ENCODE measurements around the gene BRME1. TPM values are rescaled to one million over a fixed set of nuclear protein-coding genes. Genes with fewer than 3 reads are reported as not detected.

BRME1 gene
- total RNA-seq, 1 donor from 2014 or later: 1.4 TPM

DNA sequence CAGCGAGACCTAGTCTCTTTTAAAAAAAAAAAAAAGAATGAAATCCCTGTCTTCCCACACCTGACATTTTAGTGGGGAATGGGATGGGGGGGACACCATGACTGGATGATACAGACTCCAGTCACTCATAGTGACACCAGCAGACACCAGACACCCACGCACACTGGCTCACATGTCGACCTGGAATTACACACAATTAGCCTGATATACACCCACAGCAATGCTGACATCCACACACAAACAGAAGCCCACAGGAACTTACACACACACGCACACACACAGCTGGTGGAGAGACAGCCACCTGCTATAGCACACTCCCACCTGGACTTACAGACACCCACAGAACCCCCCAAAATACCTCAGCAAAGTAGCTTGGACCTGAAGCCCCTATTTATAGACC, 37.3 kb downstream of the BRME1 start:
- DNase-seq (ENCODE audit: low read depth): no peak
- no peak overlapping the region for H3K4me3 ChIP-seq (ENCODE audit: low read depth, low read length)
- TF ChIP-seq, protein P1, sequence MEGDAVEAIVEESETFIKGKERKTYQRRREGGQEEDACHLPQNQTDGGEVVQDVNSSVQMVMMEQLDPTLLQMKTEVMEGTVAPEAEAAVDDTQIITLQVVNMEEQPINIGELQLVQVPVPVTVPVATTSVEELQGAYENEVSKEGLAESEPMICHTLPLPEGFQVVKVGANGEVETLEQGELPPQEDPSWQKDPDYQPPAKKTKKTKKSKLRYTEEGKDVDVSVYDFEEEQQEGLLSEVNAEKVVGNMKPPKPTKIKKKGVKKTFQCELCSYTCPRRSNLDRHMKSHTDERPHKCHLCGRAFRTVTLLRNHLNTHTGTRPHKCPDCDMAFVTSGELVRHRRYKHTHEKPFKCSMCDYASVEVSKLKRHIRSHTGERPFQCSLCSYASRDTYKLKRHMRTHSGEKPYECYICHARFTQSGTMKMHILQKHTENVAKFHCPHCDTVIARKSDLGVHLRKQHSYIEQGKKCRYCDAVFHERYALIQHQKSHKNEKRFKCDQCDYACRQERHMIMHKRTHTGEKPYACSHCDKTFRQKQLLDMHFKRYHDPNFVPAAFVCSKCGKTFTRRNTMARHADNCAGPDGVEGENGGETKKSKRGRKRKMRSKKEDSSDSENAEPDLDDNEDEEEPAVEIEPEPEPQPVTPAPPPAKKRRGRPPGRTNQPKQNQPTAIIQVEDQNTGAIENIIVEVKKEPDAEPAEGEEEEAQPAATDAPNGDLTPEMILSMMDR (conservative IDR thresholded peaks at IDR 0.05; ENCODE audit: low read depth, low read length): no peak

DNA sequence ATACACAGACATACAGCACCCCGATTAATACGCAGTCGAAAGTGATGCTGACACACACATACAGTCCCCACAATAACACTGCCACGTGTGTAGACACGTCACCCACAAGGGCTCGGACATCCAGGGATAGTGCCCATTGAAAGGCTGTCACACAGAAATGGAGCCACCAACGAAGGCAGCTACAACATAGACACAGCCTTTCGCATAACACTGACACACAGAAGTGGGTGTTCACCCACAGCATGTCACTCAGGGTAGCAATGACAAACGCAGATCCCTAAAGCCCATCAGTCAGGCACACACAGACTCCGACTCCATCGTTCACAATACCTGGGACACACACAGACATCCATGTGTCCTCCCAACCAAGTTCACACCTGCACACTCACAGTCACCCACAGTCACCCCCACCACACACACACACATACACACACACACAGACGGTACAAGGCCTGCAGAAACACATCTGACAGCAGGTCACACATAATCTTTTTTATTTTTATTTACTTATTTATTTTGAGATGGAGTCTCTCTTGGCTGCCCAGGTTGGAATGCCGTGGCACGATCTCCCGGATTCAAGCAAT, 39.4 kb downstream of the BRME1 start:
- TF ChIP-seq, protein P1 (conservative IDR thresholded peaks at IDR 0.05; ENCODE audit: low read depth, low read length): no peak
- DNase-seq (ENCODE audit: low read depth): no peak
- H3K4me3 ChIP-seq (ENCODE audit: low read depth, low read length): peak overlapping the region; percentile 60

DNA sequence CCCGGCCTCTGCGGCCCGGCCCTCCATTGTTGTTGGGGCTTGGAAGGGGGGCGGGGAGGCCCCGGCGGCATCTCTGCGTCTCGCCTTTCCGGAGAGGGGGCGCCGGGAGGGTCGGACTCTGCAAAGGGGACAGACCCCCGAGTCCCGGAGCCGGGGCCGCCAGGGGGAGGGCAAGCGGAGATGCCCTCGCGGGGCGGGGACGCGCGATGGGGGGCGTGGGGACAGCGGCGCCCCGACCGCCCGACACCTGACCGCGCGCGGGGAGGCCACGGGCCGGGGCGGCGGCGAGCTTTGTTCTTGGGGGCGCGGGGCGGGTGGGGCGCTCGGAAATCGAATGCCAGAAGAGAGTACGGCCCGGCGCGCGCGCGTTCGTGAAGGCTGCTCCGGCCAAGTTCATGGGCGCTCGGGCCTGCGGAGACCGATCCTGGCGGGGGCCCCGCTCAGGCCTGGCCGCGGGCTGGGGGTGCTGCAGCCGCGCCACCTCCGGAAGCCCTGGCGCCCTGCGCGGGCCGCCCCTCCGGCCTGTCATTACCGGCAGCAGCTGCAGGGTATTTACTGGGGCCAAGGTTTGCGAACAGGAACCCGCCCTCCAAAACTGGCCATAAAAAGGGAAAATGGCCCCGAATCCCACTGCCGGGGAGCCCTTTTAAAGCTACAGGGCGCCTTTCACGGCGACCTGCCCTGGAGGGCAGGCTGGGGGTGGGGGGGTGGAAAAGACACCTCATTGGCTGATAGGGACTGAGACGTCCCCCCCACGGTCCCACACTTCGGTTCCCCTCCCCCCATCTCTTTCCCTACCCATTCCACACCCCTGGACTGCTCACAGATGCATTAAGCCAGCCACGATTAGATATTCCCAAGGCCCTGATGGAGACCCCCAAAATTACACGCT, 40.1 kb downstream of the BRME1 start:
- TF ChIP-seq, protein P1 (conservative IDR thresholded peaks at IDR 0.05; ENCODE audit: low read depth, low read length): no peak
- no peak for DNase-seq (ENCODE audit: low read depth)
- H3K4me3 ChIP-seq (ENCODE audit: low read depth, low read length): peak overlapping the region; percentile 60

DNA sequence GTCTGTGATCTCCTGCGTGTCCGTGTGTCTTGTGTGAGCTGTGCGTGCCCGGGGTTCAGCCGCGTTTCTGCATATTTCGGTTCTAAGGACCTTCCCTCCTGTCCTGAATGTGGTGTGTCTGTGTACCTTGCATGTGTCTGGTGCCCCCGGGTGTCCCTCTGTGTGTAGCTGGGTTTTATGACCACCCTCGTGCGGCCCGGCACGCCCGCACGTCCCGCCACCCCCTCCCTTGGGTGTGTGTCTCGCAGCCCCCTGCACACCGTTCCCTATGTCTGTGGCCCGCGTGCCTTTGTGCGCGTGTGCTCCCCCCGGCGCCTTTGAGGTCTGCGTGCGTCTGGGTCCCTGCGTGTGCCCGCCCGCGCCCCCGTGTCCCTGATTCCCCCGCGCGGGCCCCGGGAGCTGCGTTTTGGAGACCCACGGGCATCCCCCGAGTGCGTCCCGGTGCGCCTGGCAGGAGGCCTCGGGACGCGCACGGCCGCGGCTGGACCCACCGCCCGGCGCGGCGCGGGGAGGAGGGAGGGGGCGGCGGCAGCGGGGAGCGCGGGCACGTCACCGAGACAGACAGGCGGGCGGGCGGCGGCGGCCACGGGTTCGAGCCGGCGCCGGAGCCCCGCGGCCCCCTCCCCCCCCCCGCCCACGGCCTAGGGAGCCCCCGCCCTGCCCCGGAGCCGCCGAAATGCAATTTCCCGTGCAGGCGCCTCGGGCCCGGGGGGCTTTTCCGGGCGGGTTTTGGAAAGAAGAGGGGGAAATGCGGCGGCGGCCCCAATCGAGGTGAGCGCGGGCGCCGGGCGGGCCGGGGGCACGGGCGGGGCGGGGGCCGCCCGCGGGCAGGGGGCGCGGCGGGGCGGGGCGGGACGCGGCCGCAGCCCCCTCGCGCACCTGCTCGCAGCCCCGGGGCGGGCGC, 41.0 kb downstream of the BRME1 start:
- TF ChIP-seq, protein P1 (conservative IDR thresholded peaks at IDR 0.05; ENCODE audit: low read depth, low read length): no peak
- no peak for DNase-seq (ENCODE audit: low read depth)
- peak overlapping the region; percentile 60 for H3K4me3 ChIP-seq (ENCODE audit: low read depth, low read length)

DNA sequence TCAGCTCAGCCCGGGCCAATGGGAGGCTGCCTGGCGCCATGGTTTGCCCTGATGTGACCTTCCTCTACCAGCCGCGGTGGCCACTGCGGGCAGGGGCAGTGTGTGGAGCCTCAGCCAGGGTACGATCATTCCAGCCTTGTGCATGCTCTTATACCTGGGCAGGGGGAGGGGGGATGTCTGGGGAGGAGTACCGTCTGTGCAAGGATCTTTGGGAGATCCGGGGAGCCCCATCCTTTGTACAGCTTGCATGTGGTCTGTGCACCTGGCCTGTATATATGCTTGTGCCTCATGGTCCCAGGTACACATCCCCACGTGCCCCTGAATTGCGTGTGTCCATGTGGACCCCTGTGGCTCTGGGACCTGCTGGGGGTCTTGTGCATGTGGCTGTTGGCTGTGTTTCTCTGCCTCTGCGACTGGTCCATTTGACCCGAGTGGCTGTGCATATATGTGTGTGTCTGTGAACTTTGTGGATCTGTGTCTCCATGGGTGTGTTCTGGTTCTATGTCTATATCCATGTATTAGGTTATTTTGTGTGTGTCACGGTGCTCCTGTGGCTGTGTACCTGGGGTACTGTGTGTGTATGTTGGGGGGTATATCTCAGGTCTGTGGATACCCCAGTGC, 41.8 kb downstream of the BRME1 start:
- TF ChIP-seq, protein P1 (conservative IDR thresholded peaks at IDR 0.05; ENCODE audit: low read depth, low read length): no peak
- no peak for DNase-seq (ENCODE audit: low read depth)
- no peak overlapping the region for H3K4me3 ChIP-seq (ENCODE audit: low read depth, low read length)

DNA sequence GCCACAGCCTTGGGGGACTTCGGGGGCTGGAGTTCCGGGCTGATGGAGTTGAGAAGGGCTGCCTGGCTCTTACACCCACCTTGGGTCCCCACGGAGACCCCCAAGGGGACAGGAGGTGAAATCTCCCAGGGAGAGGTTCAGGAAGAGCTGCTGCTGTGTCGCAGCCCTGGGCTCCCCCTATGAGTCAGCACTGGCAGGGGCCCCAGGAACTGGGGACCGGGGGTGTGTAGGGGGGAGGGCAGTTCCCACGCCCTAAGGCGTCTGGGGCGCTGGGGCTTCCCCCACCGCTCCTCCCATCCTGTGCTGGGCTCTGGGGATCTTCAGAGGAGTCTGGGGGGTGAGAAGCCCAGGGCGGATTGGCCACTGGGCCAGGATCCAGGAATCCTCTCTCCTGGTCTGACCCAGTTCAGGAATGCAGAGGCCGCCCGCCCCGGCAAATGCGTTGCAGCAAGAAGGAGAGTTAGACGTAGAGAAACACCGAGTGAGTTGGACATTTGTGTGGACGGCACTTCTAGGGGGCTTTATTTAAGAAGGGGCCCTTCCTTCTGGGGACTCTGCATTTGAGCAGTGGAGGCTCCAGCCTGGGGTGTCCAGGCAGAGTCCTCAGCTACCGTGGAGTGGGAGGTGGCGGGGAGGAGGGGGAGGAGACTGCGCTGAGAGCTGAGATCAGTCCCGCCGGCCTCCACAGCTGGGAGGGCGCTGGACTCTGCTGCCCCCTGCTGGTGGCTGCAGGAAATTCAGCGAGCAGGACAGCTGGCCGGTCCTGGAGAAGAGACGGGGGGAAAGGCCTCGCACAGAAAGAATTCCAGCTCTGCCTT, 44.0 kb downstream of the BRME1 start:
- TF ChIP-seq, protein P1 (conservative IDR thresholded peaks at IDR 0.05; ENCODE audit: low read depth, low read length): peak; percentile 86
- DNase-seq (ENCODE audit: low read depth): peak; percentile 43

More for the DNA sequence above, 44.0 kb downstream of the BRME1 start:
- peak overlapping the region; percentile 58 for H3K4me3 ChIP-seq (ENCODE audit: low read depth, low read length)

All from epithelial cell of proximal tubule (primary cell).